UCSD-AML1 (cell line): ENCODE data around the gene IRF5.

Experiments used
- DNase-seq: peaks from one replicate; lab custom pipeline; 2025; ENCODE audit not compliant: unreplicated experiment; lab: John Stamatoyannopoulos, UW

IRF5 gene

DNA sequence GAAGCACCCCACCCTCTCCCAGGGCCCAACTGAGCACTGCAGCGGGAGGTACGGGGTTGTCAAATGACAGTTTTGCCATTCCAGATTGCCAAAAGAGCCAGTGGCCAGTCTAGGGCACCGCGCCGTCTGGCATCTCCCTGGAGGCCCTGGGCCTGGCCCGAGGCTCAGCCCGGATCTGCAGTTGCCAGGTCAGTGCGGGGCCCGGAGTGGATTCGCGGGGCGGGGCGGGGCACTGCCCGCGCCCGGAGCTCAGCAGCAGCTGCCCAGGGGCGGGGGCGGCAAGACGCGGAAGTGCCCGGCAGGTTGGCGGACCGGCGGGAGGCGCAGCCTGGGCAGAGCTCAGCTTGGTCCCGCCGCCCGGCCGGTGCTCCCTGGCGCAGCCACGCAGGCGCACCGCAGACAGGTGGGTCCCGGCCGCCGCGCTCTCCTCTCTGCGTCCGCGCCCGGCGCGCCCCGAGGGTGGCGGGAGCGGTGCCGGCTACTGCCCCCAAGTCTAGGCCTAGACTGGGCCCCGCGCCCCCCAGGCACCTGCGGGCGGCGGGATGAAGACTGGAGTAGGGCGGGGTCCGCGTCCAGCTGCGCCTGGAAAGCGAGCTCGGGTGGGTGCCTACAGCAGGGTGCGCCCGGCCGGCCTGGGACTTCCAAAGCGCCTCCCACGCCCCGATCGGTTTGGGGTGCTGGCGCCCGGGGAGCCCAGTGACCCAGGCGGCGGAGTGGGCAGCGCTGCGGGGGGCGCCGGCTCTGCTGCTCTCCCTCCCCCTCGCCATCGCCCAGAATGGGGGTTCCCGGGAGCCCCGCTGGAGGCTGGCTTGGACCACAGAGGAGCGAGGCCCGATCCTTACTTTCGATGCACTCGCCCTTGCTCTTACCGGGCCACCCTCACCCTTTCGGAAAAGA lies at the start of gene IRF5:
IRF5 (plus strand) TSS at position 281 of the 897 bp plus-strand sequence. CDS start 4,155 bp downstream, outside the sequence.
- DNase-seq: peak; percentile 35

DNA sequence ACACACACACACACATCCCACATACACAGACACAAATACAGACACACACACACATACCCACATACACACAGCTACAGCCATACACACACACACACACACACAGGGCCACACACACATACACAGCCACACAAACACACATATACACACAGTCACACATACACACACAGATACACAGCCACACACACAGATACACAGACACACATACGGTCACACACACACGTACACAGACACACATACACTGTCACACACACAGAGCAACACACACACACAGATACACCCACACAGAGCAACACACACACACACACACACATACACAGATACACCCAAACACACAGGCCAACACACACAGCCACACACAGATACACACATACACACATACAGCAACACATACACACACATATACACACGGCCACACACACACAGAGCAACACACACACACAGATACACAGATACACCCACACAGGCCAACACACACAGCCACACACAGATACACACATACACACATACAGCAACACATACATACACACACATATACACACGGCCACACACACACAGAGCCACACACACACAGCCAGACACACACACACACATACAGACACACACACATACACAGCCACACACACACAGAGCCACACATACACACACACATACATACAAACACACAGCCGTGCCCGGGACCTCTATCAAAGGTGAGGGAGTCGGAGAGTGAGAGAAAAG lies 49.5 kb upstream of the IRF5 start:
- DNase-seq: no peak

GRCh38 chr7:128888756-128889095 lies 49.0 kb upstream of the IRF5 start:
- DNase-seq: no peak

- DNase-seq: no peak
Observed at GRCh38 chr7:128889121-128889520, 48.6 kb upstream of the IRF5 start.

DNA sequence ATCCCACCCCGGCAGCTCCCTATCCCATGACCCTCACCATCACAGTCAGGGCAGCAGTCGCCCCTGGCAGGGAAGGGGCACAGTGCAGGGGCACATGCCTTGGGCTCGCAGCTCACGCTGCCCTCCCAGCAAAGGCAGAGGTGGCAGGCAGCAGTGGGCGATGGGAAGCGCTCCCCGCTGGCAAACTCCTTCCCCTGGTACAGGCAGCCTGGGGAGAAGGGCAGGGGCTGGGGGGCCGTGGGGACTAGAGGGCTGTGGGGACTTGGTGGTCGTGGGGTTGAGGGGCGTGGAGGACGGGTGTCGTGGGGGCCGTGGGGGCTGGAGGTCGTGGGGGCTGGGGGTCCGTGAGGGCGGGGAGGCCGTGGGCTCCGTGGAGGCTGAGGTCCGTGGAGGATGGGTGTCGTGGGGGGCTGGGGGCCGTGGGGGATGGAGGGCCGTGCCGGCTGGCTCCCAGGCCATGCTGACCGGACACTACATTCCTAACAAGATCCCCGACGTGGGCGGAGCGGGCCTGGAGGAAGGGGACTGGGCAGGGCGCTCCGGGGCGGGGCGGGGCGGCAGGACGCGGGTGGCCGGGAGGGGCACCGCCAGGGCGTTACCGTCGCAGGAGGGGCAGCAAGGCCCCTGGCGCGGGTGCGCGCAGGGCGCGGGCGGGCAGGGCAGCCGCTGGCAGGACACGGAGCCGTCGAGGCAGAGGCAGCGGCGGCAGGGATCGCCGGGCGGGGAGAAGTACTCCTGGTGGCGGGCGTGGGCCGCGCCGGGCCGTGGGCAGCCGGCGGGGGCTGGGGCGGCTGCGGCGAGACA lies 47.2 kb upstream of the IRF5 start:
- DNase-seq: no peak

DNA sequence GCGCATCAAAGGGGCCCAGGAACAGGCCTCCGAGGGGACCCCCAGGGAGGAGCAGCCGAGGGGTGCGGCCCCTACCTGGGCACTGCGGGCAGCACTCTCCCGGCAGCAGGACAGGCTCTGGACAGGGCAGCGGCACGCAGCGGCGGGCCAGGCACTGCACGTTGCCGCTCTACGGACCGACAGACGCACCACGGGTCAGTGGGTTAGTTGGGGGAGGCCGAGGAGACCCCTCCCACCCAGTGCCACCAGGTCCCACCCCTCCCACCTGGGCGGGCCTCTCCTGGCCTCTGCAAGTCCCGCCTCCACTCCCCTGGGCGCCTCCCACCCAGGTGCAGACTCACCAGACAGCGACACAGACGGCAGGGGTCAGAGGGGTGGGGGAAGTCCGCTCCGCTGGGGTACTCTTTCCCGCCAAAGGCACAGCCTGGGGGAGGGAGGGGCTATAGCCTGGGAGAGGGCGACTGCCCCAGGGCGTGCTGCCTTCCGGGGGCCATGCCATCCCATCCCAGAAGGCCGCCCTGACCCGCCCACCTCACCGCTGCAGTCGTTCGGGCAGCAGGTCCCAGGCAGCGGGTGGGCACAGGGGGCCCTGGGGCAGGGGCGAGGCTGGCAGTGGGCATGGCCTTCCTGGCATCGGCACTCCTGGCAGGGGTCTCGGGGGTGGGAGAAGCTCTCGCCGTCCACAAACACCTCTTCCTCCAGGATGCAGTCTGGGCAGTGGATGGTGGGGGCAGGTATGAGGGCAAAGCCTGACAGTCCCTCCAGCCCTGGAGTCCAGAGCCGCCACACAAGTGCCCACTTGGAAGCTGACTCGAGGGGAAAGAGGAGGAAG lies 46.4 kb upstream of the IRF5 start:
- DNase-seq: no peak

GRCh38 chr7:128891942-128892269 lies 45.8 kb upstream of the IRF5 start:
- DNase-seq: no peak

- no peak for DNase-seq
Observed at GRCh38 chr7:128892521-128893250, 45.0 kb upstream of the IRF5 start.

- DNase-seq: no peak
Observed at GRCh38 chr7:128893251-128894100, 44.3 kb upstream of the IRF5 start.

DNA sequence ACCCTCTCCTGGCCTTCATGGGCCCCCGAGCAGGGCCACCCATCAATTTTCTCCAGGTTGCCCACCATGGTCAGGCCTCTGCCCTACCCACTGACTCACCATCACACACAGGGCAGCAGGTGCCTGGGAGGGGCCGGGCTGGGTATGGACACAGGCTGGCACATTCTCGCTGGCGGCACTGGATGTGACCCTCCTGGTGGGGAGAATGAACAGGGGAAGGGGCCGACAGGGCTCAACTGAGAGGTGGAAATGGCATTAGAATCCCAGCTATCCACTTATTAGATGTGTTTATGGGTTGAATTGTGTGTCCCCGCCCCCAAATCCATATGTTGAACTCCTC lies 43.7 kb upstream of the IRF5 start:
- no peak for DNase-seq

- no peak for DNase-seq
Observed at GRCh38 chr7:128895320-128895719, 42.4 kb upstream of the IRF5 start.

GRCh38 chr7:128899392-128899791 lies 38.3 kb upstream of the IRF5 start:
- no peak for DNase-seq

- no peak for DNase-seq
Observed at GRCh38 chr7:128900237-128900636, 37.5 kb upstream of the IRF5 start.

- DNase-seq: no peak
Observed at GRCh38 chr7:128902761-128903585, 34.8 kb upstream of the IRF5 start.

DNA sequence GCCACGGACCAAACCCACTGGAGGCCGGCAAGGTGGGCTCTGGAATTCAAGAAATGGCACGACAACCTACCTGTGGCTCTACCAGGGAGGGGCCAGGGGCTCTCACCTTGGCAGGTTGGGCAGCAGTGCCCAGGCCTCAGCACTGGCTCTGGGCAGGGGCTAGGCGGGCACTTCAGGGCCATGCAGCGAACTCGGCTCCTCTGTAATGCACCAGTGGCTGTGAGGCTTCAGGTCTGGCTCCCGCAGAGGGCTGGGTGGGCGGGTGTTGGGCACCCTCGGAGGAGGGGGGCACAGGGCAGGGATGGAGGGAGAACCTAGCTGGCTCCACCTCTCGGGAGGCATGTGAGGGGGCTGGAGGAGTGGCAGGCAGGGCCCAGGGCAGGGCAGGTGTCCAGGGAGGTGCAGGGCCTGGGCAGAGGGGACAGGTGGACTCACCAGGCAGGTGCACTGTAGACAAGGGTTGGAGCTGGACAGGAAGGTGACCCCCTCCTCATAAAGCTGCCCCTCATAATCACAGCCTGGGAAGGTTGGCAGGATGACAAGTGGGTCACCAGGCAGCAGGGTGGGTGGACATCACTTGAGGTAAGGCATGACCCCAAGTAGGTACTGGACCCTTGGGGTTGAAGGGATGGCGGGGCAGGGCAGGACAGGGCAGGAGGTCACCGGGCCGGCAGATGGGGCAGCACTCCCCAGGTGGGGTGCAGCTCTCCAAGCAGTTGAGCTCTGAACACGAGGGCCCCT lies 33.9 kb upstream of the IRF5 start:
- DNase-seq: no peak

DNA sequence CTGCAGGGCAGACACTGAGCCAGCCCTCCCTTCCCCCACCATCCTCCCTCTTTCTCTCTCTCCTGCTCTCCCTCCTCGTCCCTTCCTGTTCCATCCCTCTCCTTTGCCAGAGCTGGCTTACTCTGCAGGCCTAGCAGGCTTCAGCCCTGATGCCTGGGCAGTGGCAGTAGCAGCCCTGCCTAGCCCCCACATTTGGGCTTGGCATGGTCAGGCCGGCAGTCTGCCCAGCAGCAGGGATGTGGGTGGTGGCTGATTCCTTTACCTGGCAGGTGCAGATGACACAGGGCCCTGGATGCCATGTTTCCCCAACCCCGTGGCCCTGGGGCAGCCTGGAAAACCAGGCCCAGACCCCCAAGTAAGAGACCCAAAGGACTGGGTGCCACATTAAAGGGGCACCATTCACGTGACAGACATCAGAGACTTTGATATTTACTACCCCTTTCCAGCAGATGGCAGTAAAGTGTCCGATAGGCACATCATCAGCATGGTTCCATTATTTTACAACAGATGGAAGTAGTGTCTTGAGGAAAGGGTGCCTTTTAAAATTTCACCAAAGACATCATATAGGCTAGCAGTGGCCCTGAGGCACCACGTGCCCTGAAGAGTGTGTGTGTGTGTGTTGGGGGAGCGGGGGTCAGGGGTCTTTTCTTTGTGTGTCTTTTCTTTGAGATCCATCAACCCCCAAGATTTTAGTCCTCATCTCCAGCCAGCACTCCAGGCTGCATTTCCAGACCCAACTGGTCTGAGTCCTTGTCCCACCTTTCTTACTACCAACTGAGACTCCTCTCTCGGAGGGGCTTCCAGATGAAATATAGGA lies 33.1 kb upstream of the IRF5 start:
- DNase-seq: no peak
